ENCODE measurements around the gene LRRC51. TPM values are rescaled to one million over a fixed set of nuclear protein-coding genes. Genes with fewer than 3 reads are reported as not detected.

LRRC51 gene
- total and polyA plus RNA-seq, 8 donors, result 6.7 to 29.7 (median 21.2) TPM

DNA sequence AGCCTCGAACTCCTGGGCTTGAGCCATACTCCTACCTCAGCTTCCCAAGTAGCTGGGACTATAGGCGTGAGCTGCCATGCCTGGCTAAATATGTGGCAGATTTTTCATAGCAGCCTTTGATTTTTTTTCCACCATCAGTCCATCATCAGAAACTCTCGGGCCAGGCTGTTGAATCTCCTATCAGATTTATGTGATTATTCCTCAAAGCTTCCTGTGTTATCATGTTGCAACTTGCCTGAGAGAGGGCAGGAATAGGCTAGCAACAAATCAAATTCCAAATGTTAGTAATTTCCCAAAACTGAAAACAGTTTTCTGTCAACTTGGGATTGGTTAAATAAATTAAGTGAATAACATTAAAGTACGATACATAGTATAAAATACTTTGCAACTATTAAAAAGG is 3.4 kb downstream of the LRRC51 start:
- TF ChIP-seq CTCF (IDR thresholded peaks at IDR 0.05), result no peak
- no peak for DNase-seq
- intact Hi-C loops (cut with DNase I), result no loop called here
- Histone ChIP-seq H3K4me1 (peaks cover 5 to 28% of the 10 kb centered on the region in 2 donors), H3K4me3 (no peak overlapping the region), H3K36me3 (peaks cover 0 to 7% of the 10 kb centered on the region in 2 donors), H3K27me3 (no peaks in the 10 kb centered on the region), H3K27ac (no peak overlapping the region), H3K9me3 (no peaks in the 10 kb centered on the region)
- no peak for ATAC-seq

GRCh38 chr11:72084965-72085364 is 4.3 kb downstream of the LRRC51 start:
- ATAC-seq (no peak), DNase-seq (no peak)
- Histone ChIP-seq H3K27ac (no peak overlapping the region), H3K36me3 (peaks cover 0 to 7% of the 10 kb centered on the region in 2 donors), H3K4me1 (peaks cover 5 to 20% of the 10 kb centered on the region in 2 donors), H3K4me3 (no peak overlapping the region), H3K27me3 (no peaks in the 10 kb centered on the region), H3K9me3 (no peaks in the 10 kb centered on the region)
- TF ChIP-seq CTCF (IDR thresholded peaks at IDR 0.05), result no peak
- intact Hi-C loops (cut with DNase I), result no loop called here

- DNase-seq (no peak), ATAC-seq (no peak)
- Histone ChIP-seq H3K9me3 (no peaks in the 10 kb centered on the region), H3K27me3 (no peaks in the 10 kb centered on the region), H3K4me1 (peaks cover 5 to 23% of the 10 kb centered on the region in 2 donors), H3K36me3 (peaks cover 0 to 7% of the 10 kb centered on the region in 2 donors), H3K4me3 (no peak overlapping the region), H3K27ac (no peak overlapping the region)
- TF ChIP-seq CTCF (IDR thresholded peaks at IDR 0.05), result no peak
- intact Hi-C loops (cut with DNase I), result no loop called here
Observed at GRCh38 chr11:72085621-72086351, 5.1 kb downstream of the LRRC51 start.

GRCh38 chr11:72088076-72088808 is 7.6 kb downstream of the LRRC51 start:
- no peak for ATAC-seq
- TF ChIP-seq CTCF (IDR thresholded peaks at IDR 0.05), result no peak

GRCh38 chr11:72091292-72091691 is 10.6 kb downstream of the LRRC51 start:
- intact Hi-C loops (cut with DNase I), result loop anchor here in 1 of 2 donors (5.0 kb wide), 1 partner anchor 64 kb away; no protein-coding TSS in a partner anchor
- DNase-seq (peak in 3 of 4 donors; percentile 42 to 78 (median 73)), ATAC-seq (peak; percentile 98)
- Histone ChIP-seq H3K4me1 (peaks cover 7 to 17% of the 10 kb centered on the region in 2 donors), H3K27me3 (no peaks in the 10 kb centered on the region), H3K27ac (peak overlapping the region in 1 of 2 donors; percentile 81), H3K4me3 (no peak overlapping the region), H3K9me3 (no peaks in the 10 kb centered on the region), H3K36me3 (peaks cover 0 to 41% of the 10 kb centered on the region in 2 donors)
- peak; percentile 88 to 91 for TF ChIP-seq CTCF (IDR thresholded peaks at IDR 0.05)

More at GRCh38 chr11:72088076-72088808, 7.6 kb downstream of the LRRC51 start:
- no peak overlapping the region for H3K4me3 ChIP-seq
- H3K4me1 ChIP-seq, result peaks cover 7 to 17% of the 10 kb centered on the region in 2 donors
- H3K27ac ChIP-seq, result no peak overlapping the region
- intact Hi-C loops (cut with DNase I), result no loop called here
- no peaks in the 10 kb centered on the region for H3K9me3 ChIP-seq
- no peak for DNase-seq
- peaks cover 0 to 10% of the 10 kb centered on the region in 2 donors for H3K36me3 ChIP-seq
- no peaks in the 10 kb centered on the region for H3K27me3 ChIP-seq
